GM21723 (cell line): ENCODE results near the gene STRIP2.

ENCODE experiments used
- ATAC-seq: cut with Tn5 transposase; IDR thresholded peaks from one replicate; pipeline ENCODE4 v1.9.1; 2021; ENCODE audit warnings: mild to moderate bottlenecking, moderate library complexity; ENCODE audit not compliant: unreplicated experiment

Gene STRIP2

GRCh38 chr7:129489491-129489890, 55.3 kb downstream of the STRIP2 start:
- ATAC-seq: no peak

- no peak for ATAC-seq
Observed at GRCh38 chr7:129492391-129492790, 58.2 kb downstream of the STRIP2 start.

GRCh38 chr7:129493555-129493954, 59.3 kb downstream of the STRIP2 start:
- ATAC-seq: peak; percentile 41

GRCh38 chr7:129494041-129494440, 59.8 kb downstream of the STRIP2 start:
- peak; percentile 86 for ATAC-seq

- no peak for ATAC-seq
Observed at GRCh38 chr7:129495987-129496386, 61.8 kb downstream of the STRIP2 start.

GRCh38 chr7:129496653-129497052, 62.4 kb downstream of the STRIP2 start:
- no peak for ATAC-seq

- ATAC-seq: no peak
Observed at GRCh38 chr7:129497156-129497555, 62.9 kb downstream of the STRIP2 start.

GRCh38 chr7:129498021-129498420, 63.8 kb downstream of the STRIP2 start:
- no peak for ATAC-seq

- ATAC-seq: no peak
Observed at GRCh38 chr7:129499999-129500398, 65.8 kb downstream of the STRIP2 start.

- peak; percentile 89 for ATAC-seq
Observed at GRCh38 chr7:129501760-129502707, 67.8 kb downstream of the STRIP2 start, which contains the start of gene SMKR1. Gene SMKR1, plus strand, starts transcription at chr7:129502531. Its CDS starts 294 bp downstream, at chr7:129502825.

- peak; percentile 15 for ATAC-seq
Observed at GRCh38 chr7:129502708-129503685, 68.8 kb downstream of the STRIP2 start.

GRCh38 chr7:129503725-129504124, 69.5 kb downstream of the STRIP2 start:
- no peak for ATAC-seq

- no peak for ATAC-seq
Observed at GRCh38 chr7:129512192-129512591, 78.0 kb downstream of the STRIP2 start.

- no peak for ATAC-seq
Observed at GRCh38 chr7:129513546-129513945, 79.3 kb downstream of the STRIP2 start.

GRCh38 chr7:129514683-129515082, 80.5 kb downstream of the STRIP2 start:
- no peak for ATAC-seq

GRCh38 chr7:129515381-129515780, 81.1 kb downstream of the STRIP2 start:
- ATAC-seq: no peak

- no peak for ATAC-seq
Observed at GRCh38 chr7:129517931-129518330, 83.7 kb downstream of the STRIP2 start.

GRCh38 chr7:129519464-129519863, 85.2 kb downstream of the STRIP2 start:
- no peak for ATAC-seq

GRCh38 chr7:129522088-129522970, 88.1 kb downstream of the STRIP2 start:
- ATAC-seq: no peak

GRCh38 chr7:129522971-129523340, 88.7 kb downstream of the STRIP2 start:
- ATAC-seq: no peak
